HG03097 (cell line): Measurements from ENCODE around the gene MAML3.
"Not testable (repeated sequence)": the region's sequence is repeated elsewhere in the genome, so short reads cannot be mapped to it uniquely, and the experiment has no call there.

Experiments used
- ATAC-seq: cut with Tn5 transposase; IDR thresholded peaks from one replicate; pipeline ENCODE4 v1.9.1; 2021; ENCODE audit not compliant: unreplicated experiment, low FRiP score

Gene MAML3

GRCh38 chr4:139718833-139719232 is 435.2 kb downstream of the MAML3 start:
- ATAC-seq = no peak

- no peak for ATAC-seq
Observed at GRCh38 chr4:139718358-139718757, 435.6 kb downstream of the MAML3 start.

GRCh38 chr4:139715746-139716391 is 438.1 kb downstream of the MAML3 start:
- ATAC-seq = no peak

GRCh38 chr4:139712882-139713281 is 441.1 kb downstream of the MAML3 start:
- no peak for ATAC-seq

GRCh38 chr4:139711461-139711860 is 442.5 kb downstream of the MAML3 start:
- no peak for ATAC-seq

GRCh38 chr4:139710073-139710472 is 443.9 kb downstream of the MAML3 start:
- ATAC-seq = no peak

- ATAC-seq = no peak
Observed at GRCh38 chr4:139709660-139710059, 444.3 kb downstream of the MAML3 start.

GRCh38 chr4:139704915-139705485 is 449.0 kb downstream of the MAML3 start:
- ATAC-seq = no peak

- no peak for ATAC-seq
Observed at GRCh38 chr4:139700568-139700967, 453.4 kb downstream of the MAML3 start.

- not testable (repeated sequence) for ATAC-seq
Observed at GRCh38 chr4:139698167-139698925, 455.6 kb downstream of the MAML3 start.

GRCh38 chr4:139696491-139696890 is 457.5 kb downstream of the MAML3 start:
- no peak for ATAC-seq

GRCh38 chr4:139694522-139695107 is 459.4 kb downstream of the MAML3 start:
- no peak for ATAC-seq

- no peak for ATAC-seq
Observed at GRCh38 chr4:139692309-139693012, 461.5 kb downstream of the MAML3 start.

- no peak for ATAC-seq
Observed at GRCh38 chr4:139690419-139690818, 463.6 kb downstream of the MAML3 start.

GRCh38 chr4:139689093-139689722 is 464.8 kb downstream of the MAML3 start:
- no peak for ATAC-seq

GRCh38 chr4:139686988-139687387 is 467.0 kb downstream of the MAML3 start:
- no peak for ATAC-seq

- ATAC-seq = no peak
Observed at GRCh38 chr4:139686130-139686529, 467.9 kb downstream of the MAML3 start.

- ATAC-seq = no peak
Observed at GRCh38 chr4:139685180-139685579, 468.8 kb downstream of the MAML3 start.

- ATAC-seq = no peak
Observed at GRCh38 chr4:139684351-139684750, 469.6 kb downstream of the MAML3 start.

- no peak for ATAC-seq
Observed at GRCh38 chr4:139682741-139683151, 471.2 kb downstream of the MAML3 start.
